HG02571 (cell line): ENCODE measurements around the gene AREL1.

Experiments used
- ATAC-seq: cut with Tn5 transposase; IDR thresholded peaks from one replicate; pipeline ENCODE4 v1.9.1; 2021; ENCODE audit warnings: mild to moderate bottlenecking, moderate library complexity; ENCODE audit not compliant: unreplicated experiment

Gene AREL1

DNA sequence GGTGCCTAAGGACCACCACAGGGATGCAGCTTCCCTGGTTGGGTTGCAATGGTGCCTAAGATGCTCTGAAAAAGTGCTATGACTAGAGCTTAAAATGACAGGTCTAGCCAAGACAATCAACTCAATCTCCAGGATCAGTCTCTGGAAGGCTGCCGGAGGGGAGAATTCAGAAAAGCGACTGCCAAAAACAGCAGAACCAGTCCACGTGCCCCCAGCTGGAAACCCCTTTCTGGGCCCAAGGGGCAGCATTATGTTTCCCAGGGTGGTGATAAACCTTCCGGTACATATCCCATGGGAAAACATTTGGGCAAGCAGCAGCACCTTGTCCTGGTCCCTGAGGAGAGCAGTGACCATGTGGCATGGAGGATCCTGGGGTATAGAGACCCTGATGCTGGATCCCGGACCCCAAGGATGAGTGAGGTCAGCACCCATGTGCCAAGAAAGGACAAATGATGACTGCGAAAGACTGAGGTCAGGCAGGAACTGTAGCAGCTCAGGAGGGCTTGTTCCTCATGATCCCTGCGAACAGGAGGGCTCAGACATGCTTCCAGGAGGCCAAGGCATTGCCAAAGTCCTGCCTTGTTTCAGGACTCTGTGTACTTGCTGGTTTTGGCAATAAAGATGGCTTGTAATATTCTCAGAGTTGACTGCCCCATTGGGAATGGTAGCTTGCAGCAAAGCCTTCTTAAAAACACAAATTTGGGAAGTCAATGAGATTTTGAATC is 51.0 kb downstream of the AREL1 start:
- no peak for ATAC-seq

DNA sequence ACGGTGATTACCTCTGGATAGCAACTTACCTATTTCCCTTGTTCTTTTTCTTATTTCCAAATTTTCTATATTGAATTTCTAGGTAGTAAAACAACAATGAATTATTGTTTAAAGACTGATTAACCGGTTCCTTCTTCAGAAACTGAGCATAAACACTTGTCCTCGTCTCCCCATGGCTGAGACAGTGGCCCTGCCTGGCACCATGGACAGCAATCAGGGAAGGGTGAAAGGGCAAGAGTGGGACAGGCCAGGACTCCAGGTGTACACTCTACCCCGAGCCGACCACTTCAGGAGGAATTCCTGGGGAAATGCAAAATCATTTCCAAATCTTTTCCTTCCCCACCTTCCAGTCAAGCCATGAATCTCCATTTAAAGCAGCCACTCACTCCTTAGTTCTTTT is 52.0 kb downstream of the AREL1 start:
- ATAC-seq: no peak

DNA sequence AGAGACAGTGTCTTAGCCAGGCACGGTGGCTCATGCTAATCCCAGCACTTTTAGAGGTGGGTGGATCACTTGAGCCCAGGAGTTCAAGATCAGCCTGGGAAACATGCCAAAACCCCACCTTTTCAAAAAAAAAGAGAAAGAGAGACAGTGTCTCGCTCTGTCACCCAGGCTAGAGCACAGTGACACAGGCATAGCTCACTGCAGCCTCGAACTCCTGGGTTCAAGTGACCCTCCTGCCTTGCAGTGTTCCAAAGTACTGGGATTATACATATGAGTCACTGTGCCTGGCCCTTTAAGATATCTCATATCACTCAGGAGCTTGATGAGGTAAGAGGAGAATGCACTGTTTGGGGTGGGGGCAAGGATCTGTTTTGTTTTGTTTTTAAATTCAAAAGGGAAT is 52.7 kb downstream of the AREL1 start:
- no peak for ATAC-seq

DNA sequence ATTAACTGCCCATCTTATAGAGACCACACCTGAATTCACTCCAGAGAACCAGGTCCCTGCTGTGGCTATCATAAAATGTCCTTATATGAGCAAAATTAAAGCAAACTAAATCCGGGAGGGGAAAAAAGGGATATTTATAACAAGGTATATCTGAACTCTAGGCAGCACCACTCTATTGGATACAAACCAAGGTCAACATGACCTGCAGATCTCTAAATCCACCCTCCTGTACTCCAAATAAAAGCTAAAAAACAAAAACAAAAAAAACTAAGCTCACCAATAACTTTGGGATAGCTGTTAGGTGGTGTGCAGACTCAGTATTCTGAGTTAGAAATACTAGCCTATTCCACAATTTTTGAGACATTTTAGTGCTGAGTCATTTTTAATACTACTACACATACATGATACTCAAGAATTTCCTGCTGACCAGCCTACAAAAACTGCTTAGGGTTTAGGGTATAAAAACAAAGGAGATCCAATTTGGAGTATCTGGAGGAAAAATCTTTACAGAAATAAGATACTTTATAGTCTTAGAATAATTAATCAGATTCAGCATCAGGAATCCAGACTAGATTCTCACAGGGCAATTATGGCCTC is 54.2 kb downstream of the AREL1 start:
- ATAC-seq: no peak

DNA sequence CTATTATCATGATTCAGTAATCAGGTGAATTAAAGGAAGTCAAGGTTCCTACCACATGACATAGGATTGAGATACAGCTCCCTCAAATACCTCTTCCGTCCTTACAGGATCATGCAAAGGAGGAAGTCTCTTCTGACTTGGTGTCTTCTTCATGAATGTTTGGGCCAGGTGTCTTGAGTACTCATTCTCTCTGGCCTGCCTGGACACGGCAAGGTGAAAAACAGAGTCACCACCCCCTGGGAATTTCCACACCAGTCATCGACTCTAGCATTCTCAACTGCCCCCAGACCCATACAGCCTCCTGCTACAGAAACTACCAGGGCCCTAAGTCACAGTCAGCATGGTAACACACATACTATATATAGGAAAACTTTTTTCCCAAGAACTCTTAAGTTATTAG is 55.9 kb downstream of the AREL1 start:
- no peak for ATAC-seq

DNA sequence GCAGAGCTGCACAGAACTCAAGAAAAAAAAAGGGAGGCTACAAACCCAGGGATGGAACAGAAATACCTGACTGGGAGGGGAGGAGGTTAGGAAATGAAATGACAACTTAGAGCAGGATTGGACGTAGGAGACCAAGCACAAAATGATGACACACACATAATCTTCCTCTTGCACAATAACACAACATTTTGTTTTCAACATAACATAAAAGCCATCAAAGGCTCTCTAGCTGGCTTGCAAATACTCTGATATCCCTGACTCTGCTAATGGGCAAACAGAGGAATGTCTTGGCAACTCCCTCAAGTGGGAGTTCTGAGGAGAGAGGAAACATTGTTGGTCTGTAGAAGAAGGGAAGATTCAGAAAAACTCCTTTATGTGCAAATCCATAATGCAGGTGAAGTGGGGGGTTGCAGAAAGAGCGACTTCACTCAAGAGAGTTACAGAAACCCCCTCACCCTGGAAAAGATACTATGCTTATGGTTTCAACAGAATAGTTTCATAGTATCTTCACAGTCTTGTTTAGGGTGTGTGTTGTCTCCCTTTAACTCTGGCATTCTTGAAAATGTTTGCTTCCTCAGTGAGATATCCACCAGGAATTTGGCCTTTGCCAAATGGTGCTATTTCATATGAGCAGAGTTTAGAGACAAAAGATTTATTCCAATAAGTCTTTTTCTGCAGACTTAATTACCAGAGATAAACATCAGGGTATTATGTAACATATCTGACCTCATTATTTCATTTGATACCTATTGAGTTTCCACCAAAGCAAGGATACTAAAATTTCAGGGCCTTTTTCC is 57.1 kb downstream of the AREL1 start:
- ATAC-seq: no peak

DNA sequence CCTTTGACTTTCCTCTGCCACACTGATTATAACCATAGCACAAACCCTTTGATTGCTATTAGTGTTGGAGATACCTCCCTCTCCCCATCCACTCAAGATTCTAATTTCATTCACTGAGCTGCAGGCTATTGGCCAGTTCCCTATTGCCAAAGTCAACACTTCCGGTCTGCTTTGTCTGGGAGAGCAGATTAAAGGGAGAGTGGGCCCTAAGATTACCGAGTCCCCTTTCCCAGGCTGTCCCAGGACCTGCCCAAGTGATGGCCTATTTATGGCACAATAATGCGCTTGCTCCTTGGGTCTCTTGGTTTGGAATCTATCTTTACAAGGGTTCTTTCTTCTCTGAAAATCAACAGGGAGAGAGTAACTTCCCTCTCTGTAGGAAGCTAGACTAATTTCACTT is 57.9 kb downstream of the AREL1 start:
- ATAC-seq: no peak

DNA sequence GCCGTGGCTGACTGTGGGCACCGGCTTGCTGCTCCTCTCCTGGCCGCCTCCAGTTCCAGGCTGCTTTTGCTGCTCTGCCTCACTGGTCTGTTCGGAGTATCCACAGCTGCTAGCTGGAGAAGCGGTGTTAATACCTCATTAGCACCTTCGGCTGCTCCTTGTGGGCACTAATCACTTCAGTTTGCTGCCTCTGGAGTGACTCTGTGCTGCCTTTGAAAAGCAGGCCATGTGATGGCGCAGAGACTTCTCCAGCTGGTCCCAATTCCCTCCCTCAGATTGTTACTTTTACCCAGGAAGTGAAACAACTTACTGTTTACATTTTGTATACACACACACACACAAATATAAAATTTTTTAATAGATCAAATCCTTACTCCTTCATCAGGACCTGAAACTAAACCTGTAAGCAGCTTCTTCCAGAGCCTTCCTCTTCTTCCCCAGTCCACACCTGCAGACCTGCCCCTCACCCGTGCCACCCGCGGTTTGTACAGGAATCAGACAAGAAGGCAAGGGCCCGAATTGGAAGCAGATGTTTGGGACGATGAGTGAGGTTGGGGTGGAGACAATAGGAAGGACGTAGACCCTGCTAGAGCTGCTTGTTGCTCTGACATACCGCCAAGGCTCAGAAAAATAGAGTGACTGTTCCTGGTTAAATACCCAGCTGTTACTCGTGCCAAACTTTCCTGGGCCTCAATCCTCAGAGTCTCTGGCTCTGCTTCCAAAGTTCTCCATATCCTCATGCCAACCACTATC is 59.3 kb downstream of the AREL1 start:
- no peak for ATAC-seq

DNA sequence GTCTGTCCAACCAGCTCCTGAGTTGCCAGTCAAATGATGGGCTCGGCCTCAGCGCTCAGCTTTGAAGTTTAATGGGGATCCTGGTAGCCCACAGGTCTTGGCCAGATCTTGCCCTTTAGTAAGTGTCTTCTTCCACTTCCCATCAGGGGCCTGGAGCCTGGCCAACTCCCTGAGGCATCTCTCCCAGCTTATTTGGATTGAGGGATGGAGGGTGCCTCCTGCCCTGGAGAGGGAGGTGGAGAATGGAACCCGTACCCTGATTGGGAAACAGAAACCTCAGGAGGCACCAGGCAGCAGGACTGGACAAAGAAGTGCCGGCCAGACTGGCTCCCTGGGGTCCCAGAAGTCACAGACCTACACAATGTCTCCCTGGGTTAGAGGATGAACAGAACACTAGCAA is 60.3 kb downstream of the AREL1 start:
- no peak for ATAC-seq

DNA sequence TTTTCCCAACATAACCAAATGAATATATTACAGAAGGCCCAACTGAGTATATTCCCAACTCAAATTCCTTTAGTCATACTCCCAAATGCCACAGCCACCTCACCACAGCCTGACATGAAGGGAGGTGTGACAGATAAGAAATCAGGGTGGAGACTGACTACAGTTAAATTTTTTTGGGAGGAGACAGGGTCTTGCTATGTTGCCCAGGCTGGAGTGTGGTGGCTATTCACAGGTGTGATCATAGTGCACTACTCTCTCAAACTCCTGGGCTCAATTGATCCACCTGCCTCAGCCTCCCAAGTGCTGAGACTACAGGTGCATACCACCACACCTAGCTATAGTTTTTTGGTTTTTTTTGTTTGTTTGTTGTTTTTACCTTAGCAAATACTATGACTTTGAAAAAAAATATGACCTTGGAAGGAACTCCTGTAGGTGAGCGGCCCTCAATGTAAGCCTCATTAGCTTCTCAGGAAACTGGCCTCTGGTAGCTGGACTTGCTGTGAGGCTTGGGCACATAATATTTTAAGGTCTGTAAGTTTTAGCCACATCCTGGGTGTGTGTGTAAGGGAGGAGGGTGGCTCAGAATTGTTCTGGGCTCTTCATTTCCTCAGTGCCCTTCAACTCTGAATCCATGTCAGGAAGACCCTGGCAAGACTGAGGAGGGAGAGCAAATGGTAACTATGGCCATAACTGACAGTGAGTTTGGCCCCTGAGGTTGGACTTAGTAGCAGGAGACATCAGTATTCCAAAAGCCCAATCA is 61.8 kb downstream of the AREL1 start:
- ATAC-seq: no peak

DNA sequence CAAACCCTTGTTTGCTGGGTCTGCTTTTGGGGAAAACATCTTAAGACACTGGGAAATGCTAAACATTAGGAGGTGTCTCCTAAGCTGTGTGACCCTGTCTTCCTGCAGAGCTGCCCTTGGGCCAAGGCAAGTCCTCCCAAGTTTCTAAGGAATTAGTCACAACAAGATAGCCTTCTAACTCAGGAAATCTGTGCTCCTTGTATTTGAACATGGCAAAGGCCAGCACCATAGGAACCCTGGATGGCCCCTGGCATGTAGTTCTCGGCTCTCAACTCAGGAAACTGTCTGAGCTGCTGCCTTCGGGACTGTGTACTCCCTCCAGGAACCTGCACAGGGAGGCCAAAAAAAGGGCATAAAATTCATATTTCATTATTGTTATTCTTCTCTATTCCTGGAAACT is 63.2 kb downstream of the AREL1 start:
- ATAC-seq: no peak

DNA sequence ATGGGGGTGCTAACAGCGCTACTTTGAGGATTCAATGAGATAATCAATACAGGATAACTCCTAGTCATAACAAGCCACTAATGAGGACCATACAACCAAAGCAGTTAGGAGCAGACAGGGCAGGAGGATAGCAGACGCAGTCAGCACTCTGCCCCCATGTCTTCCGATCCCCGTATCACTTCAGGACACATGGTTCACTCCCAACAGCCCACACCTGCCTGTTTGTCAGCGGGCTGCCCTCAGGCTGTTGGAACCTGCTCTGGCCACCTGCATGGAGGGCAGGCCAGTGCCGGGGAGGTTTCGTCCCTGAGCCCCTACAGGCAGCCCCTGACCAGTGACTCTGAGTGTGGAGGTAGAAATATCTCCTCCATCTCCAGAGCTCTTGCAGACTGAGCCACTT is 63.7 kb downstream of the AREL1 start:
- no peak for ATAC-seq

DNA sequence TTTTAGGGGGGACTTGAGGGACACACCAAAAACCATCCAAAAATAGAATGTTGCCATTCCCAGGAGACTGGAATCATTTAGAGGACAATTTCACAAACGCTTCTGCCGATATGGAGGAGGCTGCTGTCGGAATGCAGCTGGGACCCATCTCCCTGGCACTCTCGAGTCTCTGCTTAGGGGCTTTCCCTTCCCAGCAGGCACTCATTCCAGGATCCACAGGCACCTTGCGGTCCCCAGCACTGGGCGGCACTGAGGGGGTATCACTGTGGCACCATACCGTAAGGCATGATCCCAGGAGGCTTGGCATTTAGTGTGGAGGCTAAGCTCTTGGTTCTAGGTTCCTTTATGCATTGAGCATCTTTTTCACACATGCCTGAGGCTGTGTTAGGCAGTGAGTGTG is 64.3 kb downstream of the AREL1 start:
- no peak for ATAC-seq

DNA sequence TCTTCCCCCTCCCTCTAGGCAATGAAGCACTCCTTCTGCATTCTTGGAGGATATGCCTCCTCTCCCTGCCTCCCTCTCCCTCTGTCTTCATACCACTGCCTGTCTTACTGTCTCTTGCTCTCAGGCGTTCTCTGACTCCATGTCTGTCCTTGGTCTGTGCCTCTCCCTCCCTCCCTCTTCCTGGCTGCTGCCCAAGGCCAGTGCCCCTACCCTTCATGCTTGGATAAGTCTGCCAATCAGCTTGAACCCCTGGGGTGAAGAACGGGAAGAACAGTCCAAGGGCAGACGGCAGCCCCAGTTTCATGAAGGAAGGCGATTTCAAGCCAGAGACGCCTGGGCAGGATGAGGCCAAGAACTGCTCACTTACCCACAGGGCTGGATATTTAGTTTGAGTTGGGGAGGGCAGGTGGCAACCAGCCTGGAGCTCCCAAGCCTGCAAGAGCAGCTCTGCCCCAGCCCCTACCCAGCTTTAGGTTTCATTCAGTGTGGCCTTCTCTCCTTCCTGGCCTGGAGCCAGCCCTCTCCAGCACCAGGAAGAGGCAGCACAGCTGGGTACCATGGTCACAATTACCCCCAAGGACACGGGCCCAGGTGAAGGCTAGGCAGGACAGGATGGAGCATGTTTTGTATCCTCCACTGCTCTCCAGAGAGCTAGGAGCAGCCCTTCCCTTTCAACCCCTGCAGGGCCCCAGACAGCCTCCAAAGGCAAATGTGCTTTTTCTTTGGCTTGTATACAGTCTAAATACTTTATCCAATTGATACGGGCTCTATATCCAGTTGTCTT is 65.0 kb downstream of the AREL1 start:
- no peak for ATAC-seq

DNA sequence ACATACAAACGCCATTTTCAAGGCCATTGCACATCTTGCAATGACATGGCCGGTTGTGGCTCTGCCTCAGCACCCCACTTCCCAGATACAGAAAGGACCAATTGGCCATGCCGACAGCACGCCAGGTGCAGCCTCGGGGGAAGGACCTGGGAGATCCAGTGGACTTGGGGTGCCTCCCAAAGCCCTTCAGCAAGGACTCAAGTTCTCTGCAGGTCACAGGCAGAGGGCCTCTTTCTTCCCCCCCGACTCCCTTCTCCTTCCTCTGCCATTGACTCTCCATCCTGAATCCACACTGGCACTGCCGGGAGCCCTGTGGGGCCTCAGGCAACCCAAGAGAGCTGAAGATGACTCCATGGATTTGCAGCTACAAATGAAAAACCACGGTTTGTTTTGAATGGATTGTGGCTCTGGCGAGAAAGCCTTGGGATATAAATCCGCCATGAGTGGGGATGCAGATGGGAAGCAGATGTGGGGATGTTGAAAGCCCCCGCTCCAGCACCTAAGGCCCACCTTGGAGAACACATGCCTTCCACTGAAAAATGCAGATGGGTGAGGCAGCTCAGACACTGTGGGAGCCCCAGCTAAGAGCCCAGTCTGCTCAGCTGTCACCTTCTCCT is 65.7 kb downstream of the AREL1 start:
- ATAC-seq: no peak

DNA sequence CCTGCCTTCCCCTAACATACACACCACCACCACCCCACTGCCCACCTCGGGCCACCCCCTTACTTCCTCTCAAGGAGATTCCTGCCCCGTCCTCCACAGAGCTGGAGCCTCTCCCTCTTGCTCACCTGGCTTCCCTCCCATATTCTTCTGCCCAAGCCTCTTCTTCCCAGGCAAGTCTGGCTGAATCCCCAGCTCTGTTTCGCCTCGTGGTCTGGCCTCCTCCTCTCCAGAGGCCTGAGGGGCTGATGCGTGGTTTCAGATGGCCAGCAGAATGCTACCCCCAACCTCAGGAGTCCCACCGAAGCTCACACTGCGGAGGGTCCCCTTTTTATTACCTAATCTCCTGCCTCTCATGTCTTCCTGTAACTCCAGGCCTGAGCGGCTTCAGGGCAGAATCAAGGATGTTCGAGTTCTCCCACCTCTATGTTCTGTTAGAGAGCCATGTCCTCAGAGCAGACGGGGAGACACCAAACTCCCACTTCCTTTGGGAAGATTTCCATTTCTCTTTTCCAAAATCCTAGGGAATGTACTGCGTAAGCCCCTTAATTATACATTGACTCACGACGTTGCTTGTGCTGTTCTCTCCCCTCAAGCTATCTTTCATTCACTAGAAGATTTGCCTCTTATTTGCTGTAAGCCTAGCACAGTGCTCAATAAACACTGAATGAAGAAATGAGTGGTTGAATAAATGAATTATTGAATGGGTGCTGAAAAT is 67.0 kb downstream of the AREL1 start:
- ATAC-seq: no peak

DNA sequence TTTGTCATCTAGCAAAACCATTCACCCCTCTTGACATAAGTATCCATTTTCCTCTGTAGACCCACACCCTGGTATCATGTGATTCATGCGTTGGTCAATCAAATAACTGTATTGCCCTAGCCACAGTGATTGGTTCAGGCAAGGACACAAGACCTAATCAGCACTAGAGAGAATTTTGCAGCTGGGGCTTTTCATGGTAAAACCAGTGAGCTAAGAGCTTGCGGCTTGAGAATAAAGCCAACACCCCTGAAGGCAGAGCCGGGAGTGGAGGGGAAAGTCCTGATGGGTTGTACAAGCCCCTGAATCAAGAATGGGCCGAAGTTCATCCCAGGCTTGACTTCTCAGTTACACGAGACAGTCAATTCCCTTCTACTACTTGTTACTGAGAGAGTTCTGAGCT is 67.6 kb downstream of the AREL1 start:
- ATAC-seq: no peak

DNA sequence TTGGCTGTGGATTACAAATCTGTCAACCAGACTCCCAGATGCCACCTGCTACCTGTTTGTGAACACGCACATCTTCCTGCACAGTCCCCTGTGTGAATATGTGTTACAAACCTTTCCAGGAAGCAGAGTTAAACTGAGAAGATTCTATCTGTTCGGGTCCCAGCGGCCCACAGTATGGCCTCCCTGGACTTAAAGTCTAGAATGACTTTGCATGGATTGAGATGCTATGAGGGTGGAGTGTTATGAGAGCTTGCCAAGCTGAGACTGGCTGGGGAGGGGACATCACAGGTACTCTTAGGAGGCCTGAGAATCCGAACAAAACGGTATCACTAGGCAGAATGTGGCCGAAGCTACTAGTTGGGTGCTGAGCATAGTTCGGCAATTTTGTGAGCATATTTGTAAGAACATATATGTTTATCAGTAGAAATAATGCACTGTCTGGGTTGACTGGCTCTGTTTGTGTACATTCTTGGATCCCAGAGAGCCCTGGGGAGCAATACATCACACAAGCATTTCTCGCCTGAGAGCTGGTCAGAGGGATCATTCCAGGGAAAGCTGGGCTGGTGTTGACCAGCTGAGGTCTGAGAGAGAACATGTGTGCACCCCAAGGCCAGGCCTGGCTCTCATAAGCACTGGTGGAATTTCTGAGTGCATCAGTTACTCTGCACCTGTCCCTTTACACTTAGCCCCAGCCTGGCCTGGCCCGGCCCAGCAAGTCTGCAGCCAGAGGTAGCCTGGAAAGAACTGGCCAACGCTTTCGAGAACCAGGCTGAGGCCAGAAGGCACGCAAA is 71.1 kb downstream of the AREL1 start:
- ATAC-seq: no peak
